GM23338 (cell line): ENCODE results near the gene WNT8A. TPM values are rescaled to one million over a fixed set of nuclear protein-coding genes. Genes with fewer than 3 reads are reported as not detected.
A peak's percentile ranks its signal among the peaks of the same experiment; 100 is the strongest.

Source experiments
- ATAC-seq: fragments of 200-7000 bp; cut with Tn5 transposase; 3 replicates; pipeline ENCODE4 v1.9.1; 2020
- DNase-seq: peaks from one replicate; pipeline ENCODE4 v3.0.0-alpha.2; 2015; ENCODE audit warnings: low spot score
- H2AFZ ChIP-seq: fragments of 200-600 bp; sonication (generic); 2 replicates; pipeline ENCODE4 v1.8.0; 2016; ENCODE audit warnings: antibody characterized with exemption, mild to moderate bottlenecking, moderate library complexity
- H3F3A ChIP-seq: fragments of 200-600 bp; sonication (generic); replicated peaks from 2 replicates; pipeline ENCODE4 v1.8.0; 2017; ENCODE audit warnings: antibody characterized with exemption, mixed run types, low read depth
- H3K27ac ChIP-seq: fragments of 200-600 bp; sonication (generic); 2 replicates; pipeline ENCODE4 v1.6.1; 2016; ENCODE audit warnings: low read depth
- H3K27me3 ChIP-seq: fragments of 200-600 bp; sonication (generic); 2 replicates; pipeline ENCODE4 v1.8.0; 2016; ENCODE audit warnings: mild to moderate bottlenecking, mixed run types, moderate library complexity; ENCODE audit not compliant: insufficient read depth
- H3K36me3 ChIP-seq: fragments of 200-600 bp; sonication (generic); 2 replicates; pipeline ENCODE4 v1.8.0; 2016; ENCODE audit warnings: mild to moderate bottlenecking; ENCODE audit not compliant: insufficient read depth
- H3K4me1 ChIP-seq: fragments of 200-600 bp; sonication (generic); 2 replicates; pipeline ENCODE4 v1.8.0; 2016; ENCODE audit warnings: mild to moderate bottlenecking, moderate library complexity; ENCODE audit not compliant: insufficient read depth
- H3K4me2 ChIP-seq: fragments of 200-600 bp; sonication (generic); 2 replicates; pipeline ENCODE4 v1.7.1; 2017; ENCODE audit warnings: mixed run types
- H3K4me3 ChIP-seq: fragments of 200-600 bp; sonication (generic); 2 replicates; pipeline ENCODE4 v1.6.1; 2016; ENCODE audit warnings: mixed run types
- H3K79me2 ChIP-seq: fragments of 200-600 bp; sonication (generic); replicated peaks from 2 replicates; pipeline ENCODE4 v1.8.0; 2017; ENCODE audit warnings: mild to moderate bottlenecking; ENCODE audit not compliant: insufficient read depth
- H3K9me2 ChIP-seq: fragments of 200-600 bp; sonication (generic); 2 replicates; pipeline ENCODE4 v1.8.0; 2017; ENCODE audit not compliant: insufficient read depth
- H4K20me1 ChIP-seq: fragments of 200-600 bp; sonication (generic); replicated peaks from 2 replicates; pipeline ENCODE4 v1.8.0; 2017; ENCODE audit warnings: mild to moderate bottlenecking; ENCODE audit not compliant: insufficient read depth
- H3K27ac Mint-ChIP-seq: 2 replicates; pipeline ENCODE4 v1.8.0; 2020; ENCODE audit warnings: inconsistent platforms, mild to moderate bottlenecking, moderate library complexity, mixed read lengths
- H3K27me3 Mint-ChIP-seq: 3 replicates; pipeline ENCODE4 v1.8.0; 2022; ENCODE audit warnings: low read depth, mild to moderate bottlenecking, moderate library complexity, mixed read lengths, inconsistent platforms; ENCODE audit not compliant: insufficient read depth, poor library complexity
- H3K36me3 Mint-ChIP-seq: 3 replicates; pipeline ENCODE4 v1.8.0; 2021; ENCODE audit warnings: low read depth, mild to moderate bottlenecking, inconsistent platforms, moderate library complexity, mixed read lengths
- H3K4me1 Mint-ChIP-seq: 3 replicates; pipeline ENCODE4 v1.8.0; 2020; ENCODE audit warnings: mild to moderate bottlenecking, inconsistent platforms, mixed read lengths
- H3K4me3 Mint-ChIP-seq: 3 replicates; pipeline ENCODE4 v1.8.0; 2021; ENCODE audit warnings: moderate library complexity, mild to moderate bottlenecking, inconsistent platforms, mixed read lengths
- H3K9me3 Mint-ChIP-seq: 3 replicates; pipeline ENCODE4 v1.8.0; 2020; ENCODE audit warnings: moderate library complexity, mild to moderate bottlenecking, inconsistent platforms, mixed read lengths
- CREB1 ChIP-seq: fragments of 250-450 bp; sonication (Bioruptor Pico); IDR thresholded peaks from 2 replicates; pipeline ENCODE4 v1.5.0; 2020; ENCODE audit warnings: low read depth, mild to moderate bottlenecking, moderate library complexity
- JUNB ChIP-seq: IDR thresholded peaks from one replicate; pipeline ENCODE4 v1.6.1; 2016; ENCODE audit warnings: antibody characterized with exemption; ENCODE audit not compliant: unreplicated experiment
- NANOG ChIP-seq: IDR thresholded peaks from 2 replicates; pipeline ENCODE4 v1.6.1; 2016; ENCODE audit warnings: antibody characterized with exemption, borderline replicate concordance
- POLR2AphosphoS5 ChIP-seq: IDR thresholded peaks from 2 replicates; pipeline ENCODE4 v1.6.1; 2016; ENCODE audit warnings: antibody characterized with exemption, low read depth
- ZNF331 ChIP-seq: fragments of 250-450 bp; sonication (Bioruptor Pico); IDR thresholded peaks from 2 replicates; pipeline ENCODE4 v1.5.0; 2020; ENCODE audit warnings: low read depth, mild to moderate bottlenecking, moderate library complexity
- polyA plus RNA-seq: library from polyadenylated mRNA; unstranded; fragments of >200 nt; fragmentation: Nextera tagmentation; extraction: Ambion mirVana; gene quantifications from 2 replicates; pipeline ENCODE4 v1.2.1, GENCODE V29; 2016
- total RNA-seq: library from RNA; depleted of rRNA; stranded (reverse); fragments of >200 nt; shearing (Covaris generic); gene quantifications from 2 replicates; pipeline ENCODE4 v1.2.3, GENCODE V29; 2014
- TF ChIP-seq, protein P1 (sequence below): IDR thresholded peaks from one replicate; pipeline ENCODE4 v1.6.1; 2018; ENCODE audit warnings: antibody characterized with exemption; ENCODE audit not compliant: unreplicated experiment
- TF ChIP-seq, protein P2 (sequence below), 2 experiments: fragments of 200-600 bp in 1 of 2; sonication (generic) in 1 of 2; conservative IDR thresholded peaks; 2 replicates each; pipeline versions ENCODE4 v1.5.1 to v1.6.1; 2016 to 2017; ENCODE audit warnings: antibody characterized with exemption in 2 of 2, low read depth in 2 of 2, mild to moderate bottlenecking in 2 of 2, moderate library complexity in 1 of 2
- TF ChIP-seq, protein P3 (sequence below): fragments of 250-450 bp; sonication (Bioruptor Pico); IDR thresholded peaks from 2 replicates; pipeline ENCODE4 v1.5.0; 2020; ENCODE audit warnings: mild to moderate bottlenecking, moderate library complexity

The WNT8A gene
- total and polyA plus RNA-seq, 2 experiments from 2014 or later: not detected

DNA sequence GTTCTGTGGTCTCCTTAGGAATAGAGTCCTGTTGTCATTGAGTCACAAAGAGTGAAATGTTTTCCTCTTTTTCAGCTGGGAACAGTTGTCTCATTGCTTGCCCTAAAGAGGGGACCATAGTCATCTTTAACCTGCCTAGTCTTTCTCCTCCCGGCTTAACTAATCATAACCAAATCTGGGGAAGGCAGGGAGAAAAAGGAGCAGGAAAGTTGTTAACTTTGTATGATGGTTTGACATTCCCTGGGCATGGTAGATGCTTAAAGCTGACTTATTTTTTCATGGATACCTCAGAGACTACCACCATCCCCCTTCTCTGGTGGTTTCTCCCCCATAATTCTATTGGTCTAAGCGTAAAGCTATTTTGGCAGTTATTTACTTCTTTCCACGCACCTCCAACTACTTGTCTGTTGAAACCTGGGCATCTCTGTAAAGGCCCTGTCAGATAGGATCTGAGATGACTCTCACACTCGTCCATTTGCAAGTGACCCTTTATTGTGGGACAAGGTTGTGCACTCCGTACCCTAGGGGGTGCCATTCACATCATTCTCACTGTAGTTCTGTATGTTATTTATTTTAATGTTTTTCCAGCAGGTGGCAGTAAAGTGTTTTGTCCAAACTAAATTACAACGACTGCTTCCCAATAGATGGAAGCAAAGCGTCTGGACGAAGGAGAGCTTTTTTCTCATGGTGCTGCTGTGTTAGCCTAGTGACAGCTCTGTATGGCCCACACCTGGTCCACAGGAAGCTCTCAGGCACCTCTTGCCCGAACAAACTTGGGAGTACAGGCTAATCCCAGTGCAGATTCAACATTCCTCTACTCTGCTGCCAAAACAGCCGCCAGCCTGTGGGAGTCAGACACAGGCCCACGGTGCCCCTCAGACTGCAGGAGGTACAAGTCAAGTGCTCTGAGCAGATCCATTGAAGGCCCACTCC lies 48.0 kb upstream of the WNT8A start:
- H3K27ac Mint-ChIP-seq: no peak overlapping the region
- peaks cover 25% of the 10 kb centered on the region for H3K4me1 Mint-ChIP-seq
- Histone ChIP-seq H3K27ac (no peak overlapping the region), H3K4me3 (no peak overlapping the region), H3K4me2 (no peak overlapping the region), H3K9me2 (no peaks in the 10 kb centered on the region), H3K79me2 (peaks cover 14% of the 10 kb centered on the region), H4K20me1 (peaks cover 11% of the 10 kb centered on the region), H3K36me3 (no peaks in the 10 kb centered on the region), H2AFZ (no peak overlapping the region), H3K27me3 (no peaks in the 10 kb centered on the region), H3F3A (no peaks in the 10 kb centered on the region; the same call in none of the 2 replicates), H3K4me1 (peaks cover 19% of the 10 kb centered on the region)
- ATAC-seq (peak; percentile 35), DNase-seq (peak; percentile 96)
- H3K4me3 Mint-ChIP-seq: no peak overlapping the region
- no peaks in the 10 kb centered on the region; the same call in 2 of the 3 replicates for H3K9me3 Mint-ChIP-seq
- TF ChIP-seq NANOG: peak; percentile 32; the same call in 1 of the 2 replicates
- TF ChIP-seq CREB1 (CRISPR knock-in tag): no peak
- TF ChIP-seq, protein P1, sequence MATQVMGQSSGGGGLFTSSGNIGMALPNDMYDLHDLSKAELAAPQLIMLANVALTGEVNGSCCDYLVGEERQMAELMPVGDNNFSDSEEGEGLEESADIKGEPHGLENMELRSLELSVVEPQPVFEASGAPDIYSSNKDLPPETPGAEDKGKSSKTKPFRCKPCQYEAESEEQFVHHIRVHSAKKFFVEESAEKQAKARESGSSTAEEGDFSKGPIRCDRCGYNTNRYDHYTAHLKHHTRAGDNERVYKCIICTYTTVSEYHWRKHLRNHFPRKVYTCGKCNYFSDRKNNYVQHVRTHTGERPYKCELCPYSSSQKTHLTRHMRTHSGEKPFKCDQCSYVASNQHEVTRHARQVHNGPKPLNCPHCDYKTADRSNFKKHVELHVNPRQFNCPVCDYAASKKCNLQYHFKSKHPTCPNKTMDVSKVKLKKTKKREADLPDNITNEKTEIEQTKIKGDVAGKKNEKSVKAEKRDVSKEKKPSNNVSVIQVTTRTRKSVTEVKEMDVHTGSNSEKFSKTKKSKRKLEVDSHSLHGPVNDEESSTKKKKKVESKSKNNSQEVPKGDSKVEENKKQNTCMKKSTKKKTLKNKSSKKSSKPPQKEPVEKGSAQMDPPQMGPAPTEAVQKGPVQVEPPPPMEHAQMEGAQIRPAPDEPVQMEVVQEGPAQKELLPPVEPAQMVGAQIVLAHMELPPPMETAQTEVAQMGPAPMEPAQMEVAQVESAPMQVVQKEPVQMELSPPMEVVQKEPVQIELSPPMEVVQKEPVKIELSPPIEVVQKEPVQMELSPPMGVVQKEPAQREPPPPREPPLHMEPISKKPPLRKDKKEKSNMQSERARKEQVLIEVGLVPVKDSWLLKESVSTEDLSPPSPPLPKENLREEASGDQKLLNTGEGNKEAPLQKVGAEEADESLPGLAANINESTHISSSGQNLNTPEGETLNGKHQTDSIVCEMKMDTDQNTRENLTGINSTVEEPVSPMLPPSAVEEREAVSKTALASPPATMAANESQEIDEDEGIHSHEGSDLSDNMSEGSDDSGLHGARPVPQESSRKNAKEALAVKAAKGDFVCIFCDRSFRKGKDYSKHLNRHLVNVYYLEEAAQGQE: no peak
- TF ChIP-seq, protein P2, sequence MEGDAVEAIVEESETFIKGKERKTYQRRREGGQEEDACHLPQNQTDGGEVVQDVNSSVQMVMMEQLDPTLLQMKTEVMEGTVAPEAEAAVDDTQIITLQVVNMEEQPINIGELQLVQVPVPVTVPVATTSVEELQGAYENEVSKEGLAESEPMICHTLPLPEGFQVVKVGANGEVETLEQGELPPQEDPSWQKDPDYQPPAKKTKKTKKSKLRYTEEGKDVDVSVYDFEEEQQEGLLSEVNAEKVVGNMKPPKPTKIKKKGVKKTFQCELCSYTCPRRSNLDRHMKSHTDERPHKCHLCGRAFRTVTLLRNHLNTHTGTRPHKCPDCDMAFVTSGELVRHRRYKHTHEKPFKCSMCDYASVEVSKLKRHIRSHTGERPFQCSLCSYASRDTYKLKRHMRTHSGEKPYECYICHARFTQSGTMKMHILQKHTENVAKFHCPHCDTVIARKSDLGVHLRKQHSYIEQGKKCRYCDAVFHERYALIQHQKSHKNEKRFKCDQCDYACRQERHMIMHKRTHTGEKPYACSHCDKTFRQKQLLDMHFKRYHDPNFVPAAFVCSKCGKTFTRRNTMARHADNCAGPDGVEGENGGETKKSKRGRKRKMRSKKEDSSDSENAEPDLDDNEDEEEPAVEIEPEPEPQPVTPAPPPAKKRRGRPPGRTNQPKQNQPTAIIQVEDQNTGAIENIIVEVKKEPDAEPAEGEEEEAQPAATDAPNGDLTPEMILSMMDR (conservative IDR thresholded peaks at IDR 0.05; ENCODE audit: low read depth in 2 of 2): peak; percentile 90 to 94
- H3K36me3 Mint-ChIP-seq: peaks cover 8% of the 10 kb centered on the region; the same call in 2 of the 3 replicates
- peaks cover 14% of the 10 kb centered on the region for H3K27me3 Mint-ChIP-seq

DNA sequence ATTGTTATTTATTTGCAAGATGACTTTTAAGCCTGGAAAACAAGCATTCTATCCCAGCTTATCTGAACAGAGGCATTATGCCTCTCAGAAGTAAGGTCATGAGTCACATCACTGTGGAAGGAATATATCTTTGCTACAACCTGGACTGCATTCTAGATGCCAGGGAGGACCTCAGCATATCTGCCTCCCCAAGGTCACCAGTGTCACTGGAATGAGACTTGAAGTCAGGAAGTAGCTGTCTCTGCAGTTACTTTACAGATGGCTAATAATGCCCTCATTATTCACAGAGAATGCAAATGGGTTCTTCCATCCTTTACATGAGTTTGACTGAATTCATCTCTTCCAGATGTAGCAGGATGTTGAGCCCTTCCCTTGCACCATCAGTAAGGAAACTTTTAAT lies 46.6 kb upstream of the WNT8A start:
- no peaks in the 10 kb centered on the region for H3K27me3 ChIP-seq
- H4K20me1 ChIP-seq: no peaks in the 10 kb centered on the region
- no peaks in the 10 kb centered on the region for H3K36me3 Mint-ChIP-seq
- H3K79me2 ChIP-seq: peaks cover under 1% of the 10 kb centered on the region; the same call in 1 of the 2 replicates
- no peak overlapping the region for H3K4me3 ChIP-seq
- no peak overlapping the region for H3K27ac ChIP-seq
- no peak overlapping the region for H3K4me2 ChIP-seq
- H3K4me3 Mint-ChIP-seq: no peak overlapping the region
- H3K9me3 Mint-ChIP-seq: no peaks in the 10 kb centered on the region; the same call in 2 of the 3 replicates
- ATAC-seq: no peak
- no peaks in the 10 kb centered on the region; the same call in none of the 2 replicates for H3F3A ChIP-seq
- no peak overlapping the region for H2AFZ ChIP-seq
- H3K9me2 ChIP-seq: no peaks in the 10 kb centered on the region
- peaks cover 6% of the 10 kb centered on the region for H3K27me3 Mint-ChIP-seq
- H3K36me3 ChIP-seq: no peaks in the 10 kb centered on the region
- peaks cover 12% of the 10 kb centered on the region; the same call in 2 of the 3 replicates for H3K4me1 Mint-ChIP-seq
- DNase-seq: no peak
- H3K4me1 ChIP-seq: peaks cover 10% of the 10 kb centered on the region
- H3K27ac Mint-ChIP-seq: no peak overlapping the region
- TF ChIP-seq JUNB: no peak
- TF ChIP-seq ZNF331 (CRISPR knock-in tag): no peak
- TF ChIP-seq, protein P3, sequence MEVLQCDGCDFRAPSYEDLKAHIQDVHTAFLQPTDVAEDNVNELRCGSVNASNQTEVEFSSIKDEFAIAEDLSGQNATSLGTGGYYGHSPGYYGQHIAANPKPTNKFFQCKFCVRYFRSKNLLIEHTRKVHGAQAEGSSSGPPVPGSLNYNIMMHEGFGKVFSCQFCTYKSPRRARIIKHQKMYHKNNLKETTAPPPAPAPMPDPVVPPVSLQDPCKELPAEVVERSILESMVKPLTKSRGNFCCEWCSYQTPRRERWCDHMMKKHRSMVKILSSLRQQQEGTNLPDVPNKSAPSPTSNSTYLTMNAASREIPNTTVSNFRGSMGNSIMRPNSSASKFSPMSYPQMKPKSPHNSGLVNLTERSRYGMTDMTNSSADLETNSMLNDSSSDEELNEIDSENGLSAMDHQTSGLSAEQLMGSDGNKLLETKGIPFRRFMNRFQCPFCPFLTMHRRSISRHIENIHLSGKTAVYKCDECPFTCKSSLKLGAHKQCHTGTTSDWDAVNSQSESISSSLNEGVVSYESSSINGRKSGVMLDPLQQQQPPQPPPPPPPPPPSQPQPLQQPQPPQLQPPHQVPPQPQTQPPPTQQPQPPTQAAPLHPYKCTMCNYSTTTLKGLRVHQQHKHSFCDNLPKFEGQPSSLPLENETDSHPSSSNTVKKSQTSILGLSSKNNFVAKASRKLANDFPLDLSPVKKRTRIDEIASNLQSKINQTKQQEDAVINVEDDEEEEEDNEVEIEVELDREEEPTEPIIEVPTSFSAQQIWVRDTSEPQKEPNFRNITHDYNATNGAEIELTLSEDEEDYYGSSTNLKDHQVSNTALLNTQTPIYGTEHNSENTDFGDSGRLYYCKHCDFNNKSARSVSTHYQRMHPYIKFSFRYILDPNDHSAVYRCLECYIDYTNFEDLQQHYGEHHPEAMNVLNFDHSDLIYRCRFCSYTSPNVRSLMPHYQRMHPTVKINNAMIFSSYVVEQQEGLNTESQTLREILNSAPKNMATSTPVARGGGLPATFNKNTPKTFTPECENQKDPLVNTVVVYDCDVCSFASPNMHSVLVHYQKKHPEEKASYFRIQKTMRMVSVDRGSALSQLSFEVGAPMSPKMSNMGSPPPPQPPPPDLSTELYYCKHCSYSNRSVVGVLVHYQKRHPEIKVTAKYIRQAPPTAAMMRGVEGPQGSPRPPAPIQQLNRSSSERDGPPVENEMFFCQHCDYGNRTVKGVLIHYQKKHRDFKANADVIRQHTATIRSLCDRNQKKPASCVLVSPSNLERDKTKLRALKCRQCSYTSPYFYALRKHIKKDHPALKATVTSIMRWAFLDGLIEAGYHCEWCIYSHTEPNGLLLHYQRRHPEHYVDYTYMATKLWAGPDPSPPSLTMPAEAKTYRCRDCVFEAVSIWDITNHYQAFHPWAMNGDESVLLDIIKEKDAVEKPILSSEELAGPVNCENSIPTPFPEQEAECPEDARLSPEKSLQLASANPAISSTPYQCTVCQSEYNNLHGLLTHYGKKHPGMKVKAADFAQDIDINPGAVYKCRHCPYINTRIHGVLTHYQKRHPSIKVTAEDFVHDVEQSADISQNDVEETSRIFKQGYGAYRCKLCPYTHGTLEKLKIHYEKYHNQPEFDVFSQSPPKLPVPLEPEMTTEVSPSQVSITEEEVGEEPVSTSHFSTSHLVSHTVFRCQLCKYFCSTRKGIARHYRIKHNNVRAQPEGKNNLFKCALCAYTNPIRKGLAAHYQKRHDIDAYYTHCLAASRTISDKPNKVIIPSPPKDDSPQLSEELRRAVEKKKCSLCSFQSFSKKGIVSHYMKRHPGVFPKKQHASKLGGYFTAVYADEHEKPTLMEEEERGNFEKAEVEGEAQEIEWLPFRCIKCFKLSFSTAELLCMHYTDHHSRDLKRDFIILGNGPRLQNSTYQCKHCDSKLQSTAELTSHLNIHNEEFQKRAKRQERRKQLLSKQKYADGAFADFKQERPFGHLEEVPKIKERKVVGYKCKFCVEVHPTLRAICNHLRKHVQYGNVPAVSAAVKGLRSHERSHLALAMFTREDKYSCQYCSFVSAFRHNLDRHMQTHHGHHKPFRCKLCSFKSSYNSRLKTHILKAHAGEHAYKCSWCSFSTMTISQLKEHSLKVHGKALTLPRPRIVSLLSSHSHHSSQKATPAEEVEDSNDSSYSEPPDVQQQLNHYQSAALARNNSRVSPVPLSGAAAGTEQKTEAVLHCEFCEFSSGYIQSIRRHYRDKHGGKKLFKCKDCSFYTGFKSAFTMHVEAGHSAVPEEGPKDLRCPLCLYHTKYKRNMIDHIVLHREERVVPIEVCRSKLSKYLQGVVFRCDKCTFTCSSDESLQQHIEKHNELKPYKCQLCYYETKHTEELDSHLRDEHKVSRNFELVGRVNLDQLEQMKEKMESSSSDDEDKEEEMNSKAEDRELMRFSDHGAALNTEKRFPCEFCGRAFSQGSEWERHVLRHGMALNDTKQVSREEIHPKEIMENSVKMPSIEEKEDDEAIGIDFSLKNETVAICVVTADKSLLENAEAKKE (CRISPR knock-in tag): no peak
- no peak for TF ChIP-seq POLR2AphosphoS5
- no peak for TF ChIP-seq NANOG
